GM18499 (cell line): ENCODE measurements around the gene ADGRE3.
"Not testable (repeated sequence)": the region's sequence is repeated elsewhere in the genome, so short reads cannot be mapped to it uniquely, and the experiment has no call there.

ENCODE experiments used
- ATAC-seq: cut with Tn5 transposase; IDR thresholded peaks from one replicate; pipeline ENCODE4 v1.9.1; 2021; ENCODE audit warnings: moderate number of reproducible peaks; ENCODE audit not compliant: insufficient read depth, unreplicated experiment

Gene ADGRE3

DNA sequence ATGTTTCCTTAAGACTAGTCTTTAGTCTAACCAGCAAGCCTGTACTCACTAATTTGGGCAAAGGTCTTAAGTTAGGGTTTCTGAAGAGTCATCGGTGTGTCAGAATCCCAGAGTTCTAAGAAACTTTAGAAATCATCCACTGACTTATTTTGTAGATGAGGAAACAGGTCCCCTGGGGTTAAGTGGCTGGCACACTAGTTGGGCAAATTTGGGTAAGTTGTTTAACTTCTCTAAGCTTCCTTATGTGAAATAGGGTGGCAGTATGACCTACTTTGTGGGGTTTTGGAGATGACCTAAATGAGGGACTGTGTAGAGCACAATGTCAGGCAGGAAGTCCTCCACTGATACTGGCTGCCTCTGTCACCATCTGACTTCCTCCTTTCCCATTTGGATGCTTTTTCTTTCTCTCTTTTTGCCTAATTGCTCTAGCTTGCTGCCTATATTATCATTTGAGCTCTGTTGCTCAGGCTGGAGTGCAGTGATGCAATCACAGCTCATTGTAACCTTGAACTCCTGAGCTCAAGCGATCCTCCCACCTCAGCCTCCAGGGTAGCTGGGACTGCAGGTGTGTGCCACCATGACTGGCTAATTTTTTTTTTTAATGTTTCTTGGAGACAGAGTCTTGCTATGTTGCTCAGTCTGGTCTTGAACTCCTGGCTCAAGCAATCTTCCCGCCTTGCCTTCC is 2.3 kb downstream of the ADGRE3 start:
- ATAC-seq: no peak

DNA sequence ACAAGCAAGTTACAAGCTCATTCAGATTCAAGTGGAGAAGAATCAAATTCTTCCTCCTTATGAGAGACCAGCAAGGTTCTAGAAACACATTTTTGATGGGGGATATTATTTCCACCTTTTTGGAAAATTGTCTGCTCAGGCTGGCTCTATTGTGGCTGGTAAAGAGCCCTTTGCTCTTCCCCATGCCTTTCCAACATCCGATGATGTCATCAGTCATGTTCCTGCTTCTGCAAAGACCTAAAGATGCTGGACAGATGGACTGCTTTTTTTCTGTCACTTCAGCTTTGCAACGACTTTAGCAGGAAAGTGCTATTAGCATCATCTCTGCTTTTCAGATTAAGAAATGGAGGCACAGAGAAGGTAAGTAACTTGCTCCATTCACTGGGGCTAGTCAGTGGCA is 4.2 kb downstream of the ADGRE3 start:
- no peak for ATAC-seq

DNA sequence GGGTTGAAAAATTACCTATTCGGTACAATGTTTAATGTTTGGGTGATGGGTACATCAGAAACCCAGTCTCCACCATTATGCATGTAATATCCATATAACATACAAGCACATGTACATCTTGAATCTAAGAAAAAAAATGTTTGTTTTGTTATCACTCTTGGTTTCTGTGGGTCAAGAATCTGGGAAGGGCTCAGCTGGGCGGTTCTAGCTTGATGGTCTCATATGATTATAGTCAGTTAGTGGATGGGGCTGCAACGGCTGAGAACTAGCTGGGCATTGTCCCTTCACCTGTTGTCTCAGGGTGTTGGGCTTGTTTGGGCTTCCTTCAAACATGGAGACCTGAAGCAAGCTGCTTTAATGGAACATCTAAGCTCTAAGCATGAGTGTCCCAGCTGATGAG is 4.7 kb downstream of the ADGRE3 start:
- no peak for ATAC-seq

DNA sequence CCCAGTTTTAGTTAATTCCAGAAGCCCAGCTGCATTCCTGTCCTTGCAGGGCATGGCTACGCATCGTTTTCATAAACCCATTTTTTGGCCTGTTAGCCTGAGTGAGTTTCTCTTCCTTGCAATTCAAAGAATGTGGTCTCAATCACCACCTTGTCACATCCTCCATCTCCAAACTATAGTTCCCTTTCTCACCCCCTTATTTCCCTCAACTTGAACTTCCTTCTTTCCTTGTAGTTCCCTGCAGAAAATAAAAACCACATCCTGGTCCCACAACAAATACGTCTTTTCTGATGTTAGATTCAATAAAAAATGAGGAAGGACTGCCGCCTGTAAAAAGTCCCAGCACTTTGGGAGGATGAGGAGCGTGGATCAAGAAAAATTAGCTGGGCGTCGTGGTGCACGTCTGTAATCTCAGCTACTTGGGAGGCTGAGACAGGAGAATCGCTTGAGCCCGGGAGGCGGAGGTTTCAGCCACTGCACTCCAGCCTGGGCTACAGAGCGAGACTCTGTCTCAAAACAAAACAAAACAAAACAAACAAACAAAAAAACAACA is 13.2 kb downstream of the ADGRE3 start:
- ATAC-seq: no peak

DNA sequence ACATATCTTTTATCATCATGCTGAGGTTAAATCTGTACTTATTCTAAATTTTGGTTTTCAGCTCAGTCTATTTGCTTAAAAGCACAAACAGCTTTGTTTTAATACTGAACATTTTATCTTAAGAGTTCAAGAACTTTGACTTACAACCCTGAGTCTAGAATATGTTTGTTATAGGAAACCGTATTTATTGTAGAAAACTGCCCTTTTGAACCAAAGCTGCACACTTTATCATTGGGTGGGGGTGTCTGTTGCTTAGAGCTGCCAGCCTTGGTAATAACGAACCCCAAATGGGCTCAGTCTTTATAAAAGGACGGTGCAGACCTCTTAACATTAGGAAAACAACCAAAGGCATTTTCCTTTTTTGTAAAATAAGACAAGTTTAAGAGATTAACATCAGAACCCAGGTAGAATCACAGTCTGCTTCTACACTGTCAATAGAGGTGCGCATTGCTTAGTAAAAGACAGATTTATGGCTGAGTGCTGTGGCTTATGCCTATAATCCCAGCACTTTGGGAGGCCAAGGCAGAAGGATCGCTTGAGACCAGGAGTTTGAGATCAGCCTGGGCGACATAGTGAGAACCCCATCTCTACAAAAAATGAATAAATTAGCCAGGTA is 14.7 kb downstream of the ADGRE3 start:
- no peak for ATAC-seq

DNA sequence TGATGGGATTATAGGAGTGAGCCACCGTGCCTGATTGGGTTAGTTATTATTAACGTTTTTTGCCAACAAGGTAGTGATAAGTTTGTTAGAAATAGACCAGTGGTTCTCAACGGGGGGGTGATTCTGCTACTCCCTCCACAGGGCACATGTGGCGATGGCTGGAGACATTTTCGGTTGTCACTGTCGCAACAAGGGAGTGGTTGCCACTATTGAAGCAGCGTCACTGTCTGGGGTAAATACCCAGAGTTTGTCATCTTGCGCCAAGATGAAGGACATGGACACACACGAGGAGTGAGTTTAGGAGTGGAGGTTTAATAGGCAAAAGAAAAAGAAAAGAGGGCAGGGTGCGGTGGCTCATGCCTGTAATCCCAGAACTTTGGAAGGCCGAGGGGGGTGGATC is 18.9 kb downstream of the ADGRE3 start:
- no peak for ATAC-seq

DNA sequence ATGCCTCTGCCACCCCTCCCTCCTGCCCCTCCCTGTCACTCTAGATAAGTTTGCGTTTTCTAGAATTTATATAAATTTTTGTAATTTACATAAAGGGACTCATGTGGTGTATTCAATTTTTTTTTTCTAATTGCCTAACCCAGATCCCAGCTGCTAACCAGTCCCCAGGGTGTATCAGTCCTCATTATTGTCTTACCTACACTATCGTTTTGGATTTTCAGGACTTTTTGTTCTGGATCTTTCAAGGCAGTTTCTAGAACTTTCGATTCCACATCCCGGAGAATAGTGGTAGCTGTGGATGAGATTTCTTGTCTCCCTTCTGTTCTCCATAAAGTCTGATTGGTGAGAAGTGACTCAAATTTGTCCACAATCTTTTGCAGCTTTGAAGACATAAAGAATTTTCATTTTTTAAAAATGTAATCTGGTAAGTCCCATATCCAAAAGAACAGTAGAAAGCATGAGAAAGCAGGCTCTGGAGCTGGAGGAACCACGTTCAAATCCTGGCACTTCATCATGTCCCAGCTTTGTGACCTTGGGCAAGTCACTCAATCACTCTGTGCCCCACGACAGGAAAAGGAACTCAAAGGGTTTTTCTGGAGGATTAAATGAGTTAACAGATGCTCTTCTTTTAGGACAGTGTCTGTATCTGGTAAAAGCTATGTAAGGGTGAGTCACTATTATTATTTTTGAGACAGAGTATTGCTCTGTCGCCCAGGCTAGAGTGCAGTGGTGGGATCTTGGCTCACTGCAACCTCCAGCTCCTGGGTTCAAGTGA is 19.7 kb downstream of the ADGRE3 start:
- no peak for ATAC-seq

DNA sequence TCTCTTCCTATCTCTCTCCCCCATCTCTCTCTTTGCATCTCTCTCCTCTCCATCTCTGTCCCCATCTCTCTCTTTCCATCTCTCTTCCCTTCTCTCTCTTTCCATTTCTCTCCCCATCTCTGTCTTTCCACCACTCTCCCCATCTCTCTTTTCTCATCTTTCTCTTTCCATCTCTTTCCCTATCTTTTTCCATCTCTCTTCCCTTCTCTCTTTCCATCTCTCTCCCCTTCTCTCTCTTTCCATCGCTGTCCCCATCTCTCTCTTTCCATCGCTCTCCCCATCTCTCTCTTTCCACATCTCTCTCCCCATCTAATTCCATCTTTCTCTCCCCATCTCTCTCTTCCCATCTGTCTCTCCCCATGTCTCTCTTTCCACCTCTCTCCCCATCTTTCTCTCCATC is 24.5 kb downstream of the ADGRE3 start:
- ATAC-seq: no peak

DNA sequence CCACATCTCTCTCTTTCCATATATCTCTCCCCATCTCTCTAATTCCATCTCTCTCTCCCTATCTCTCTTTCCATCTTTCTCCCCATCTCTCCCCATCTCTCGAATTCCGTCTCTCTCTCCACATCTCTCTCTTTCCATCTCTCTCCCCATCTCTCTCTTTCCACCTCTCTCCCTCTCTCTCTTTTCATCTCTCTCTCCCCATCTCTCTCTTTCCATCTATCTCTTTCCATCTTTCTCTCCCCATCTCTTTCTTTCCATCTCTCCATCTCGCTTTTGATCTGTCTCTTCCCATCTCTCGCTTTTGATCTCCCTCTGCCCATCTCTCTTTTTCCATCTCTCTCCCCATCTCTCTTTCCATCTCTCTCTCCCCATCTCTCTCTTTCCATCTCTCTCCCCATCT is 25.6 kb downstream of the ADGRE3 start:
- no peak for ATAC-seq

DNA sequence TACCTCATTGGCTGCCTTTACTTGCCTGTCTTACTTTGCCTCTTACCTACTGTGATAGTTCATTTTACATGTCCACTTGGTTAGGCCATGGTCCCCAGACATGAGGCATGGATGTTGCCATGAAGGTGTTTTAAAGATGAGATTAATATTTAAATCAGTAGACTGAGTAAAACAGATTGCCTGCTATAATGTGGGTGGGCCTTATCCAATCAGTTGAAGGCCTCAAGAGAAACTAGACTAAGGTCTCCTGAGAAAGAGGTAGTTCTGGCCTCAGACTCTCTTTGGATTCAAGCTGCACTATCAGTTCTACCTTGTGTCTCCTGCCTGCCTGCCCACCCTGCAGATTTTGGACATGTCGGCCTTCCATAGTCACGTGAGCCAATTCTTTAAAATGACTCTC is 26.1 kb downstream of the ADGRE3 start:
- no peak for ATAC-seq

DNA sequence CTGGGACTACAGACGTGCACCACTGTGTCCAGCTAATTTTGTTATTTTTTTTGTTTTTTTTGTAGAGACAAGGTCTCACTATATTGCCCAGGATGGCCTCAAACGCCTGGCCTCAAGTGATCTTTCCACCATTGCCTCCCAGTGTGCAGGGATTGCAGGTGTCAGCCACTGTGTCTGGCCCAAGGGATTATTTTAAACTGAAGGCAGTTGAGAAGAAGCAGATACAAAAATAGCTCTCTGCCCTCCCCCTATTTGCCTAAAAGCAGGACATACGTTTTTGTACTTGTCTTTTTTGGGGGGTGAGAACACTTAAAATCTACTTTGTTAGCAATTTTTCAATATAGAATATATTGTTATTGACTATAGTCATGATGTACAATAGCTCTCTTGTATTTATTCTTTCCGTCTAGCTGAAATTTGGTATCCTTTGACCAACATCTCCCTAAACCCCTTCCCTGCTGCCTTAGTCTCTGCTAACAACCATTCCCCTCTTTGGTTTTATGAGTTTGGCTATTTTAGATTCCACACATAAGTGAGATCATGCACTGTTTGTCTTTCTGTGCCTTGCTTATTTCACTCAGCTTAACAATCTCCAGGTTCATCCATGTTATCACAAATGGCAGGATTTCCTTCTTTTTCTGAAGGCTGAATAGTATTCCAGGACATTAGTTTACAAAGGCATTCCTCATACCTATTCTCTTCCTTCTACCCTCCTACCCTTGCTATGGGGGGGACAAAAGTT is 34.9 kb downstream of the ADGRE3 start:
- no peak for ATAC-seq

DNA sequence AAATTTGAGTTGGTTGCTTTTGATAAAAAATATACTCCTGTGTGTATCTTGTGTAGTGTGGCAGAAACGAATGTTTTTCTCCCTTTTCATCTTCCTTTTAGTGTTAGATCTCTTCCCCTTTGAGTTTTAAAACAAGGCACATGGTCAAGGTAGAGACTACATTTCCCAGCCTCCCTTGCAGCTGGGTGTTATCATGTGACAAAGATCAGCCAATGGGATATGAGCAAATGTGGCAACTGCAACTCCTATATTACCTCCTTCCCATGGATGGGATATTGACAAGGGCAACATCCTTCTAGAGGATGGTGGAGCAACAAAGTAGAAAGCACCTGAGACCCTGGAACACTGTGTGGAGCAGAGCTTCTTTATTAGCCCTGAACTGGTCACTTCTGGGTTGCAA is 42.4 kb downstream of the ADGRE3 start:
- ATAC-seq: no peak

DNA sequence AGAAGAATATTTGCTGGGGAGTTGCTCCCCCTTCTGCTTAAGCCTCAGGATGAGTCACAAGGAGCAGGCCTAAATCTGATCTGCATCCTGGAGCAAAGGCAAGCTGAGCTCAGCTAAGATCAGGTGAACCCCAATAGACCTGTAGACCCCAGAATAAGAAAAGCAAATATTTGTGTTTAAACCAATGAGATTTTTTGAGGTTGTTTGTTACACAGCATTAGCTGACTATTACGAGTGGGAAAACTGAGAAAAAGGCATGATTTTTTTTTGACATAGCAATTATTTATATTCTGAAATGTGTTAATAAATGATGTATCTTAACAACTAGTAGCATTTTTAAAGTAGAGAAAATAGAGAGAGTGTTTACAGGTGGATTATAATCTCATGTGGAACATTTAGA is 45.1 kb downstream of the ADGRE3 start:
- no peak for ATAC-seq

DNA sequence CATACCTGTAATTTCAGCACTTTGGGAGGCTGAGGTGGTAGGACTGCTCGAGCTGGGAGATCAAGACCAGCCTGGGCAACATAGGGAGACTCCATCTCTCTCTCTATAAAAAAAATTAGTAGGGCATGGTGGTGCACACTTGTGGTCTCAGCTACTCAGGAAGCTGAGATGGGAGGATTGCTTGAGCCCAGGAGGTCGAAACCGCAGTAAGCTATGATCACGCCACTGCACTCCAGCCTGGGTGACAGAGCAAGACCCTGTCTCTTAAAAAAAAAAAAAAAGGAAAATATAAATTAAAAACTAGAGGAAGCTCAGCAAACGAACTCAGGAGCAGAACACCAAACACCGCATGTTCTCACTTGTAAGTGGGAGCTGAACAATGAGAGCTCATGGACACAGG is 50.2 kb downstream of the ADGRE3 start:
- not testable (repeated sequence) for ATAC-seq

DNA sequence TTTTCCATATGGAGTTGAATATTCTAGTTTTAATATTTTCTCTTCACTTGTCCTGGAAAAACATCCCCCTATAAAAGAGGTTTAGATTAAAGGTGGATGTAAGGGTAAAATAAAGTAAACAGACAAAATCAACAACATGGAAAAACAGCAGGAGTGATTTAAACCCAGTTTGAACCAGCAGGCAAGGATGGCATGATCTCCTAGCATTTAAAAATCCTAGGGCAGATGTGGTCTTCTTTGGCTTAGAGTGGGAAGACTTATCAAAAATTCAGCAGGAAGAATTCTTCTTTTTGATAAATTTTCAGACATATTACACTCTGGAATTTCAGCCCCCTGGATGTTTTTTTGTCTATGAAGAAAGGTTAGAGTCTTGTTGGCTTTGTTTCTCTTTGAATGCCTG is 55.2 kb downstream of the ADGRE3 start:
- no peak for ATAC-seq

DNA sequence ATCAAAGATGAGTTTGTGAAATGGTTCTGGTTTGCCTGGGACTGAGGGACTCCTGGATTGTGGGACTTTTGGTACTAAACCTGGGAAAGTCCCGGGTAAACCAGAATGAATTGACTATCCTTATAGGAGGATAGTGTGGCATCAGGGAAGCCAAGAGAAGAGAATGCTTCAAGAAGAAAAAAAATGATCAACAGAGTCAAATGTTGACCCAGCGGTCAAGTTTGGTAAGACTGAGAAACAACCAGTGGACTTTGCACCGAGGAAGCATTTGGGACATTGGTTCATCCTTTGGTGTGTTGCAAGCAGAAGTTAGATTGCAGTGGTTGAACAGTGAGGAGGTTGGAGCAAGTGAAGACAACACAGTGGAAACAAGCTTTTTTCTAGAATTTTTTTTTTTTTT is 58.2 kb downstream of the ADGRE3 start:
- ATAC-seq: no peak

DNA sequence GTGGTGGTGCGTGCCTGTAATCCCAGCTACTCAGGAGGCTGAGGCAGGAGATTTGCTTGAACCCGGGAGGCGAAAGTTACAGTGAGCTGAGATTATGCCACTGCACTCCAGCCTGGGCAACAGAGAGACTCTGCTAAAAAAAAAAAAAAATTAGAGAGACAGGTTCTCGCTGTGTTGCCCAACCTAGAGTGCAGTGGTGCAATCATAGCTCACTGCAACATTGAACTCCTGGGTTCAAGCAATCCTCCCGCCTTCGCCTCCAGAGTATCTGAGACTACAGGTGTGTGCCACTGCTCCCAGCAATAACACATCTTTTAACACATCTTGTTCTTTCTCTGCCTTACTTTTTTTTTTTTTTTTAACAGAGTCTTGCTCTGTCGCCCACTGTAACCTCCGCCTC is 59.0 kb downstream of the ADGRE3 start:
- no peak for ATAC-seq

DNA sequence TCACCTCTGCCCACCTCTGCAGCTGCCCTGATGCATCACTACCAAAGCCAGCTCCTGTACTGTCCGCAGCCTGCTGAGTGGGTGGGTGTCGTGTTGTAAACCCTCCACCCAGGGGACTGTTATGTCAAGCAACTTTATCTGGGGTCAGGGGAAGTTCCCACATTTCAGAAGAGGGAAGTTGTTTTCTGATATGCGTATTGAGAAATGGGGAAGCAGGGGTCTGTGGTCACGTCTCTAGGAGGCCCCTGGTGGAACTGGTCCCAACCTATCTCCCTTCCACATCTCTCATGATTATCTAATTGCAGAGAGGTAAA is 60.6 kb downstream of the ADGRE3 start:
- no peak for ATAC-seq

DNA sequence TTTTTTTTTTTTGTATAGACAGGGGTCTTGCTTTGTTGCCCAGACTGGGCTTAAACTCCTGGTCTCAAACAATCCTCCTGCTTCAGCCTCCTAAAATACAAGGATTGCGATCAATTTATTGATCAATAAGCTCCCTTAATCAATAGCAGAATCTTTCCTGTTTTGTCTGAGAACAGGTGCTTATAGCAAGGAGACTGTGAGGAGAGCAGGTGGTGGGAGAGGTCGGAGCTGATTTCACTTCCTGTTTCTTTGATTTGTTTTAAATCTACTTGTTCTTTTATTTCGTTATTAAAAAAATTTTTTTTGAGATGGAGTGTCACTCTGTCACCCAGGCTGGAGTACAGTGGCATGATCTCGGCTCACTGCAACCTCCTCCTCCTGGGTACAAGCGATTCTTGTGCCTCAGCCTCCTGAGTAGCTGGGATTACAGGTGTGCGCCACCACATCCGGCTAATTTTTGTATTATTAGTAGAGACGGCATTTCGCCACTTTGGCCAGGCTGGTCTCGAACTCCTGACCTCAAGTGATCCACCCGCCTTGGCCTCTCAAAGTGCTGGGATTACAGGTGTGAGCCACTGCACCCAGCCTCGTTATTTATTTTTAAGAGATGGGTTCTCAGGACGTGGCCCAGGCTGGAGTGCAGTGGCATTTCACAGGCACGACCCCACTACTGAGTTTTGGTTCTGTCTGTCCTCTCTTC is 61.1 kb downstream of the ADGRE3 start:
- not testable (repeated sequence) for ATAC-seq

DNA sequence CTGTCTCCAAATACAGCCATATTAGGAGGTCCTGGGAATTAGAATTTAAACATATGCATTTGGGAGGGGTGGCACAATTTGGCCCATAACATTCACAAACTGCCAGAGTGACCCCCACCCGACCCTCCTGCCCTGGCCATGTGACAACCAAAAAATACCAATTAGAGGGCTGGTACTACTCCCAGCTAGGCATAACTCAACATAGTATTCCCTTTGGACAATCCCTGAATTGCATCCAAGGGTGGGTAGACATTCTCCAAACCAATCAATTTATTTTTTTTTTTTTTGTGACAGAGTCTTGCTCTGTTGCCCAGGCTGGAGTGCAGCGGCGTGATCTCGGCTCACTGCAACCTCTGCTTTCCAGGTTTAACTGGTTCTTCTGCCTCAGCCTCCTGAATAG is 62.0 kb downstream of the ADGRE3 start:
- no peak for ATAC-seq
